K562 (cell line): Measurements from ENCODE around the gene UBALD2. TPM values are rescaled to one million over a fixed set of nuclear protein-coding genes. Genes with fewer than 3 reads are reported as not detected.
A peak's percentile ranks its signal among the peaks of the same experiment; 100 is the strongest.

Experiments used
- ATAC-seq: fragments of 200-7000 bp; cut with Tn5 transposase; 3 replicates; pipeline ENCODE4 v1.9.1; 2020; ENCODE audit warnings: moderate library complexity
- BruUV-seq: library from RNA; stranded (reverse); fragments of 400-500 nt; replicated peaks from 2 replicates; lab custom pipeline; 2021; lab: Mats Ljungman, UMichigan
- CTCF ChIA-PET: fragments of 300-600 bp; formaldehyde crosslinking; extraction: SDS; loops from one replicate; lab custom pipeline; 2021; ENCODE audit warnings: low intra/inter-chr PET ratio; lab: Yijun Ruan, JAX
- POLR2A ChIA-PET: fragments of 300-600, 350-650 bp; sonication (Branson Sonifier 250); formaldehyde crosslinking; extraction: SDS; loops from one replicate; lab custom pipeline; 2021; ENCODE audit warnings: antibody characterized with exemption, inconsistent platforms; lab: Yijun Ruan, JAX
- DNase-seq, 4 experiments: peaks; one replicate each; pipeline versions ENCODE4 v3.0.0 to v3.0.0-alpha.2; 2011 to 2018; ENCODE audit warnings: low spot score in 3 of 4, mixed read lengths in 3 of 4; ENCODE audit errors: extremely low read depth in 1 of 4
- FAIRE-seq: peaks from 2 replicates; lab custom pipeline; 2011; peaks lifted over from hg19 to GRCh38; lab: Jason Lieb, UNC
- H2AFZ ChIP-seq: 2 replicates; pipeline ENCODE4 v1.6.0; 2011; ENCODE audit warnings: low read depth, low read length, control low read depth, inconsistent platforms
- H3K27ac ChIP-seq: fragments of 200-600 bp; 3 replicates; pipeline ENCODE4 v1.8.0; 2011; ENCODE audit warnings: low read depth, mild to moderate bottlenecking, control low read depth, inconsistent platforms, low read length, moderate library complexity, mixed read lengths; ENCODE audit errors: extremely low read depth
- H3K27me3 ChIP-seq, 2 experiments: fragments of 300-600 bp in 1 of 2; 2 replicates in 1 of 2; 3 replicates in 1 of 2; pipeline versions ENCODE4 v1.6.0 to v1.8.0; 2011; ENCODE audit warnings: inconsistent platforms in 2 of 2, low read length in 2 of 2, mild to moderate bottlenecking in 1 of 2, mixed read lengths in 1 of 2, moderate library complexity in 1 of 2; ENCODE audit not compliant: control insufficient read depth in 2 of 2, insufficient read depth in 2 of 2
- H3K36me3 ChIP-seq: fragments of 300-600 bp; 3 replicates; pipeline ENCODE4 v1.8.0; 2011; ENCODE audit warnings: mild to moderate bottlenecking, low read length, inconsistent platforms; ENCODE audit not compliant: control insufficient read depth, insufficient read depth
- H3K4me1 ChIP-seq, 2 experiments: fragments of 200-600 bp in 1 of 2; replicated peaks in 1 of 2; 2 replicates in 1 of 2; 3 replicates in 1 of 2; pipeline versions ENCODE4 v1.5.1 to v1.8.0; 2011; ENCODE audit warnings: inconsistent platforms in 2 of 2, low read length in 2 of 2, mild to moderate bottlenecking in 1 of 2, mixed read lengths in 1 of 2, moderate library complexity in 1 of 2; ENCODE audit not compliant: control insufficient read depth in 2 of 2, insufficient read depth in 2 of 2
- H3K4me2 ChIP-seq: 2 replicates; pipeline ENCODE4 v1.6.1; 2011; ENCODE audit warnings: low read length, control low read depth, inconsistent platforms, mixed read lengths; ENCODE audit not compliant: insufficient read depth
- H3K4me3 ChIP-seq: fragments of 200-600 bp; sonication (generic), shearing (Covaris generic); 2 replicates; pipeline ENCODE4 v1.5.1; 2016; ENCODE audit warnings: control low read depth, inconsistent platforms
- H3K79me2 ChIP-seq: fragments of 200-600 bp; 3 replicates; pipeline ENCODE4 v1.8.0; 2011; ENCODE audit warnings: low read length, inconsistent platforms; ENCODE audit not compliant: control insufficient read depth, insufficient read depth
- H3K9ac ChIP-seq, 2 experiments: 2 replicates each; pipeline versions ENCODE4 v1.6.0 to v1.6.1; 2011; ENCODE audit warnings: low read depth in 2 of 2, low read length in 2 of 2, control low read depth in 1 of 2, inconsistent platforms in 1 of 2, mild to moderate bottlenecking in 1 of 2, mixed read lengths in 1 of 2; ENCODE audit not compliant: insufficient read depth in 1 of 2
- H3K9me1 ChIP-seq: one replicate; pipeline ENCODE4 v1.6.0; 2011; ENCODE audit warnings: inconsistent platforms, mild to moderate bottlenecking, low read length, moderate library complexity; ENCODE audit not compliant: control insufficient read depth, insufficient read depth
- H3K9me3 ChIP-seq: replicated peaks from 2 replicates; pipeline ENCODE4 v1.5.1; 2011; ENCODE audit warnings: low read depth, low read length, inconsistent platforms; ENCODE audit not compliant: control insufficient read depth, insufficient read depth
- H4K20me1 ChIP-seq: replicated peaks from 2 replicates; pipeline ENCODE4 v1.6.1; 2011; ENCODE audit warnings: low read length, inconsistent platforms, mixed read lengths; ENCODE audit not compliant: control insufficient read depth, insufficient read depth
- C11orf30 ChIP-seq: fragments of 450-650 bp; IDR thresholded peaks from 2 replicates; pipeline ENCODE4 v1.6.1; 2016; ENCODE audit warnings: low read depth, mild to moderate bottlenecking
- CBFA2T3 ChIP-seq: fragments of 450-650 bp; IDR thresholded peaks from 2 replicates; pipeline ENCODE4 v1.6.1; 2017
- KLF1 ChIP-seq: fragments of 450-650 bp; IDR thresholded peaks from 2 replicates; pipeline ENCODE4 v1.6.1; 2016; ENCODE audit warnings: missing genetic modification characterization, missing compliant biosample characterization
- L3MBTL2 ChIP-seq: fragments of 450-650 bp; IDR thresholded peaks from 2 replicates; pipeline ENCODE4 v1.6.1; 2016; ENCODE audit warnings: mild to moderate bottlenecking, moderate library complexity
- MGA ChIP-seq: fragments of 450-650 bp; IDR thresholded peaks from 2 replicates; pipeline ENCODE4 v1.6.1; 2016; ENCODE audit warnings: mild to moderate bottlenecking, moderate library complexity
- MYC ChIP-seq, 2 experiments: fragments of 250-450 bp in 1 of 2; sonication (Bioruptor Pico) in 1 of 2; IDR thresholded peaks; 2 replicates each; pipeline versions ENCODE4 v1.5.1 to v1.6.1; 2012 to 2021; ENCODE audit warnings: low read depth in 2 of 2, borderline replicate concordance in 1 of 2, improper control_type of control experiment in 1 of 2, low read length in 1 of 2, mild to moderate bottlenecking in 1 of 2, moderate library complexity in 1 of 2
- NFIC ChIP-seq: fragments of 450-650 bp; IDR thresholded peaks from 2 replicates; pipeline ENCODE4 v1.6.1; 2017; ENCODE audit warnings: mild to moderate bottlenecking, inconsistent platforms
- NFRKB ChIP-seq: fragments of 450-650 bp; IDR thresholded peaks from 2 replicates; pipeline ENCODE4 v1.6.1; 2016; ENCODE audit warnings: low read depth
- TCF3 ChIP-seq: sonication (generic); formaldehyde crosslinking; IDR thresholded peaks from 2 replicates; pipeline ENCODE4 v1.4.0; 2020; ENCODE audit warnings: mild to moderate bottlenecking, missing genetic modification reagents
- ZNF507 ChIP-seq: conservative IDR thresholded peaks from 2 replicates; pipeline ENCODE4 v1.6.1; 2017; ENCODE audit warnings: missing genetic modification characterization, missing compliant biosample characterization
- ZNF589 ChIP-seq: fragments of 200-800 bp; sonication (Bioruptor generic); IDR thresholded peaks from 2 replicates; pipeline ENCODE4 v1.6.1; 2016; ENCODE audit warnings: low read depth, missing genetic modification characterization, missing compliant biosample characterization
- WGBS: fragments of 100-300 bp; shearing (Covaris generic); methylation state at CpG from one replicate; pipeline ENCODE4 v1.1.6; 2016; ENCODE audit warnings: low coverage, mixed read lengths; ENCODE audit not compliant: insufficient coverage; ENCODE audit errors: missing lambda C conversion rate; 5-methylcytosine and 5-hydroxymethylcytosine counted together
- in situ Hi-C: fragments of 300-500 bp; cut with MboI; formaldehyde crosslinking; loops from 4 replicates; pipeline ENCODE4 v1.15.0; 2018; ENCODE audit warnings: inconsistent platforms, mixed read lengths
- intact Hi-C: fragments of 100-400 bp; cut with micrococcal nuclease; formaldehyde crosslinking; loops from 2 replicates; pipeline ENCODE4 v1.14.2; 2022
- polyA plus RNA-seq, 8 experiments: library from polyadenylated mRNA; depleted of rRNA in 4 of 8; stranded (reverse) in 5 of 8; unstranded in 3 of 8; fragments of >200 nt; fragmentation: Nextera tagmentation in 2 of 8; fragmentation: Illumina TruSeq in 1 of 8; extraction: Ambion mirVana in 2 of 8; extraction: Trizol in 1 of 8; gene quantifications; 2 replicates each; pipeline versions ENCODE4 v1.2.1 to v1.2.3, GENCODE V29; 2011 to 2014; ENCODE audit warnings: inconsistent platforms in 1 of 8, missing spikeins in 1 of 8
- total RNA-seq, 7 experiments: library from RNA; depleted of rRNA in 6 of 7; stranded (reverse); fragments of >200 nt in 6 of 7; fragmentation: Illumina TruSeq in 2 of 7; extraction: Trizol in 2 of 7; gene quantifications; 2 replicates each; pipeline versions ENCODE4 v1.2.1 to v1.2.3, GENCODE V29; 2011 to 2021; ENCODE audit warnings: low replicate concordance in 1 of 7

UBALD2 gene
- total and polyA plus RNA-seq, 9 of the 15 experiments (the other 6 are each of a cell fraction or from before 2014, with no cell fraction given), result 2.3 to 94.1 (median 25.3) TPM

GRCh38 chr17:76243826-76244679, 21.1 kb upstream of the UBALD2 start:
- BruUV-seq, result no TSS peak
- WGBS, result 43% methylated on average over 12 of the region's 12 CpGs
- Histone ChIP-seq H3K4me1 (peaks cover 29 to 35% of the 10 kb centered on the region in 2 experiments), H3K27ac (no peak overlapping the region), H3K4me3 (no peak overlapping the region), H2AFZ (peak overlapping the region; percentile 61), H3K27me3 (no peaks in the 10 kb centered on the region), H3K9me3 (no peaks in the 10 kb centered on the region), H4K20me1 (no peaks in the 10 kb centered on the region), H3K4me2 (no peak overlapping the region), H3K9me1 (no peaks in the 10 kb centered on the region), H3K79me2 (peaks cover 27% of the 10 kb centered on the region), H3K9ac (peak overlapping the region in 1 of 2 experiments; percentile 38; a peak in 1 of 4 replicates), H3K36me3 (no peaks in the 10 kb centered on the region)
- FAIRE-seq (peak; percentile 37), ATAC-seq (no peak), DNase-seq (no peak)
- intact Hi-C loops, result no loop called here
- ChIA-PET POLR2A (interaction anchor here (0.5 to 17.8 kb wide), 11 partner anchors 9 to 712 kb away, joined by 3 to 227 read pairs (median 3); partner anchors contain the start of gene UBALD2), CTCF (no interaction called here)
- in situ Hi-C loops, result no loop called here
- peak; percentile 69 for TF ChIP-seq MGA
- peak; percentile 40; the same call in 1 of the 2 replicates for TF ChIP-seq MYC (IDR thresholded peaks at IDR 0.05; ENCODE audit: low read depth, low read length)
- no peak for TF ChIP-seq MYC (CRISPR knock-in tag; IDR thresholded peaks at IDR 0.05; ENCODE audit: borderline replicate concordance, low read depth)
- TF ChIP-seq TCF3 (CRISPR knock-in tag), result peak; percentile 54
- TF ChIP-seq ZNF589, result 0 out of 2 replicates have a peak, but pooled peaks have one; percentile 22
- TF ChIP-seq ZNF507 (tag), result no peak
- TF ChIP-seq C11orf30, result peak; percentile 56; the same call in 1 of the 2 replicates
- TF ChIP-seq CBFA2T3, result peak; percentile 35
- TF ChIP-seq NFRKB, result no peak
- TF ChIP-seq NFIC, result peak; percentile 60
- TF ChIP-seq L3MBTL2, result peak; percentile 75
- no peak for TF ChIP-seq KLF1 (tag)
